SK-N-DZ (cell line): ENCODE measurements around the gene MBTD1. TPM values are rescaled to one million over a fixed set of nuclear protein-coding genes. Genes with fewer than 3 reads are reported as not detected.
A peak's percentile ranks its signal among the peaks of the same experiment; 100 is the strongest.
"Not testable (repeated sequence)": the region's sequence is repeated elsewhere in the genome, so short reads cannot be mapped to it uniquely, and the experiment has no call there.

Experiments used
- DNase-seq: peaks from one replicate; pipeline ENCODE4 v3.0.0-alpha.2; 2015; ENCODE audit warnings: low spot score
- polyA plus RNA-seq, 2 experiments: library from polyadenylated mRNA; depleted of rRNA; stranded (reverse); fragments of >200 nt; gene quantifications; 2 replicates each; pipeline ENCODE4 v1.2.3, GENCODE V29; 2014

MBTD1 gene
- 33.0 and 37.0 TPM in 2 replicates for polyA plus RNA-seq (2014; cell fraction: cytosol; rRNA removed)
- polyA plus RNA-seq (2014; cell fraction: nucleus; rRNA removed), result 31.9 and 52.7 TPM in 2 replicates

- DNase-seq, result peak; percentile 99
Observed at GRCh38 chr17:51259564-51260236, at the start of gene MBTD1. TSS of gene MBTD1 (minus strand) at chr17:51260049. CDS start at chr17:51225161, 34,888 bp downstream.

- no peak for DNase-seq
Observed at GRCh38 chr17:51305182-51305581, 45.3 kb upstream of the MBTD1 start.

DNA sequence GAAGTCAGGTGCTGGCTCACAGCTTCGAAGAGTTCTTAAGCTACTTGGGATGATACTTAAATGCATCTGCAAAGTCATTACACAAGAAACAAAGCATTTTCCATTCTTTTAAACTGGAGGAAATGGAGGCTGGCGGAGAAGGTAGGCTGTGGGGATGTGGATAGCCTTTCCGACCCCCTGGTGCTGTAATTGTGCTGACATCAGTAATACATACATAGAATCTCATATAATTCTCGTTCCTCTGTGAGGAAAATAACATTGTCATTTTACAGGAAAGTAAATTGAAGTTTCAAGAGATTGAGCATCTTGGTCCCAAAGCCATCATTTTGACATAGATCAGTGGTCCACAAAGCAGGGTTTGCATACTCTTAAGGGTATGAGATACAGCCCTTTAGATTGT is 40.0 kb upstream of the MBTD1 start:
- DNase-seq, result no peak

DNA sequence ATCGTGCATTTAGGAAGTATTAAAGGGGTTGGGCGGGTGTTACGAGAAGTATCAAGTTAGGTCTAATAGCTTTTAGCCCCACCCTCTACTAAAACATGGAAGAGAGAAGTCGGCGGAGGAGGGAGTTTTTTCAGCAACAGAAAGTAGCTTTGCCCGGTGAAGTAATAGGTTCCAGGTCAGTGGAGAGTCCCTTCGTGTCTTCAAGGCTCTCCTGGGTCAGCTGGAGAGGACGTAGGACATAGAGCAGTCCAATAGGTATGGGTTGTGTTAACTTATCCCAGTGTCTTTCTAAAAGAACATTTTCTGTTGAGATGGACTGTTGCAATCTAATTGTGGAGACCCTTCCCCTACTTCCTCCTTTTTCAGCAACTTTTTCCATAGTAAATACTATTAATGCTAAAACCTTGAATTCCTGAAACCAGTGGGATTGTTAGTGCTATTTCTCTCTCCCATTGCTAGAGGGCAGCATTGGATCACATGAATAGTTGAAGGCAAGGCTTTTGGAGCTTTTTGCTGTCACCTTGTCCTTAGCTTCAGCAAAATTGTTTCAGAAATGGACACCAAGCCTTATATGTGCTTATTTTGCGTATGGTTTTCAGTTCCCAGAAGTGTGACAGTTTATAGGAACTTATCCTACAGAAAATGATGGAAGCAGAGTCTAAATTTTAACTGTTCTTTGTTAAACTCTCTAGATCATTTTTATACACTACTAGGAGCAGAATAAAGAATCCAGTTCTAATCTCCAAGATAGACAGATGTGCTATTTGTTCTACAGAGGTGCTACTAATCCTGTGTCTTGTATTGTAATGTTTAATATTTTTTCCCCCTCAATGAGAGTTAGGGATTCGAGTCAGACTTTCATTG is 38.9 kb upstream of the MBTD1 start:
- DNase-seq, result peak; percentile 46

GRCh38 chr17:51294338-51294737 is 34.5 kb upstream of the MBTD1 start:
- DNase-seq, result not testable (repeated sequence)

DNA sequence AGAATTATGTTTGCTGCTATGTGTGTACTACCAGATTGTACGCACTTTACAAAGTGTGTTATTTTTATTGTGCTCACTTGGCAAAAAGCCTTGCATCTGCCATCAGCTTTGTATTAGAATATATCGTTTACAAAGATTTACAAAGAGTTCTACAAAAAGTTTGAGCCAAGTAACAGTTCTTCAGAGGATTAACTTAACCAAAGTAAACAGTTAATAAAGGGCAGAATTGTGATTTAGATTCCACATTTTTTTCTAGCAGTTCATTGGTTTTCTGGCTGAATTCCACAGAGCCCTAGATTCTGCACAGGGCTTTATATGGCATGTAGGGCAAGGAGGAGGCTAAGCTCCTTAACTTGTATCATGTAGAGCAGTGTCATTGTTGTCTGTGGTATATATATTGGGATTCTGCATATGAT is 29.9 kb upstream of the MBTD1 start:
- no peak for DNase-seq

- DNase-seq, result no peak
Observed at GRCh38 chr17:51287412-51287811, 27.6 kb upstream of the MBTD1 start.

GRCh38 chr17:51279183-51279582 is 19.3 kb upstream of the MBTD1 start:
- DNase-seq, result no peak

- no peak for DNase-seq
Observed at GRCh38 chr17:51275381-51275780, 15.5 kb upstream of the MBTD1 start.

GRCh38 chr17:51272812-51273211 is 13.0 kb upstream of the MBTD1 start:
- DNase-seq, result no peak

- no peak for DNase-seq
Observed at GRCh38 chr17:51270636-51271035, 10.8 kb upstream of the MBTD1 start.

- no peak for DNase-seq
Observed at GRCh38 chr17:51269991-51270390, 10.1 kb upstream of the MBTD1 start.

DNA sequence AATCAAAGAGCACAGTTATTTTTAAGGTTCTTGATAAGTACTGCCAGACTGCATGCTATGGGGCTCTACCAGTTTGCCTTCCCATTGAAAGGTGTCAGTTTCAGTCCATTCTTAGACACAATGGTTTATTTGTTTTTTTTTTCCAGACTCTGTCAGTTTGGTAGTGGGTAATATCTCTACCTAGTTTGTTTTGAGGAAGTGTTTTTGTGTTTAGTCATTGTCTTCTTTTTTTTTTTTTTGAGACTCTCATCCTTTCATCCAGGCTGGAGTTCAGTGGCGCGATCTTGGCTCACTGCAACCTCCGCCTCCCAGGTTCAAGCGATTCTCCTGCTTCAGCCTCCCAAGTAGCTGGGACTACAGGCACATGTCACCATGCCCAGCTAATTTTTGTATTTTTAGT is 4.6 kb upstream of the MBTD1 start:
- DNase-seq, result not testable (repeated sequence)

DNA sequence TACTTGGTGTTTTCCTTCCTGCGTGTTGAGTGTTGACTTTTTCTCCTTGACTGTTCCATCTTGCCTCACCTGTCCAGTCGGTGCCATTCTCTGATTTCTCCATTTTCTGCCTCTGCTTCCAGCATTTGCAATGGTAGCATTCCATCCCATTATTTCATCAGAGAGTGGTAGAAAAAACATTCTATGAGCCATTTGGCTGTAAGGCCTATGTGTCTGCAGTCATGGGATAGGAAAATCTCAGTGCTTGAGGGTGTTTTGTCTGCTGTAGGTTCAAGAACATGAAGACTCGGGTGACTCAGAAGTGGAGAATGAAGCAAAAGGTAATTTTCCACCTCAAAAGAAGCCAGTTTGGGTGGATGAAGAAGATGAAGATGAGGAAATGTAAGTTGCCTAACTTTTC is 3.2 kb upstream of the MBTD1 start:
- DNase-seq, result no peak

DNA sequence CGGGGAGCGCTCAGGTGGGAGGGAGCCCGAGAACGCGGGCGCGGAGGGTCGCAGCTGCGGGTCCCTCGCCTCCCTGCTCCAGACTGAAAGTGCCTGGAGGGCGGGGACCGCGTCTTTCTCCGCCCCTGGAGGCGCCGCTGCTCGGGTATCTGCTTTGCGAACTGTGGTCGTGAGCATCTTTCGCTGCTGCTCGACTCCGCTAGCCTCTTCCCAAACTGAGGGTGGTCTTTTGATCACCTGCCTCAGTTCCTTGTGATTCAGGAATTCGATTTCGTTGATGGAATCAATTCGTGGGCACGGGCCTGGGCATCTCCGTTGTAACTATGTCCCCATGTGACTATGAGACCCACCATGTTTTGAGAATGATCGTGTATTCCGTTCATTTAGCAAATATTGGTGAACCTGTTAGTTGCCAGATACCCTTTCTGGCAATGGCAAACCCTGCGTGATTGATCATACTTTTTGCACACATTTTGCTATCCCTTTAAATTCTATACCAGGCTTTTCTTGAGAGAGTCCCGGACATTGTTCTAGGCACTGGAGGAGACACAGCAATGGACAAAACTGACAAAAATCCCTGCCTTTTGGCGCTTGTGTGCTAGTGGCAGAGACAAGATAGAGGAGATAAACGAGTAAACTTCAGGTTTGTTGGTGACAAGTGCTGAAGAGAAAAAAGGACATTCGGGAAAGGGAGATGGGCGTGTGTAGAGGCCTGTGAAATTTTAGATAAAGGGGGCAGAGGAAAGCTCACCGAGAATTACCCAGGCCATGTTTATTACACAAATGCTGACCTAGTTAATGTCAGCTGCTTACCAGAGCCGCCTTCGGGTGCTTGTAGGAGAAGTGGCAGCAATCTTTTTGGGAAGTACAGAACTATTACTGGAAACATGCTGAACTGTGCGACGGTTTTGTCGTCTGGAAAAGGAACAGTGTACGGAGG is 1.4 kb upstream of the MBTD1 start:
- DNase-seq, result peak; percentile 21

- peak; percentile 98 for DNase-seq
Observed at GRCh38 chr17:51260237-51261023, 581 bp upstream of the MBTD1 start, which contains the start of gene UTP18. TSS of gene UTP18 (plus strand) at chr17:51260546. CDS start at chr17:51260585, 39 bp downstream.

DNA sequence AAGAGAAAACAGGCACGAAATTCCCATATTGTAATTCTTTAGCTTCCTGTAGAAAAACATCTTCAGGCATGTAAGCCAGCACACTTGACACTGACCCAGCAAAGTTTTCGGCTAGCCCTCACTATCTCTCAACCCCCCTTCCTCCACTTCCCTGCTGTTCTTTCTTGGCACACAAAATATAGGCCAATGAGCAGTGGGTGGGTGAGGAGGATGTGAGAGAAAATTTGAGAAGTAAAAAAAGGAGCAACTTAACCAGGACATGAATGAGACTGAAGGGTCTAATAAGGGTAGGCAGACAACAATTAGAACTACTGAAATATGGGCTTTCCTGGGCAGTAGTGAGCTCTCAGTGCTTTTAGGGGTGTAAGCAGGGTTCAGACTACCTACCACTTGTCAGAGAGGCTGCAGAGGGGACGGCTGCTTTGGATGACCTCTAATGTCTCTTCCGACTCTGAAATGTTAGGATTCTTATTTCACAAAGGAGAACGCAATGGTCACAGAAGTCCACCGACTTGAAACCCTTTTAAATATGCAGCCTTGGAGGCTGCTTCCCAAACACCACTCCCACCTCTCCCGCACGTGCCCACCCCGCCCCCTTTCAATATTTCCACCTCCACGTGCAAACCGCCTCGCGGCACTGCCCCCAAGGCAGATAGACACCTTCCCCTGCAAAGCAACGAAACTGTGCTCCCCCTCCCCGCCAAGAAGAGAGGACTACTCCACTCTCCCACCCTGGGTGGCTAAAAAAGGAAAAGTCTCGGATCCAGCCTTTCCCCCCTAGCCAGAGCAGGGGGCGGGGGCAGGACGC is 889 bp downstream of the MBTD1 start:
- peak; percentile 15 for DNase-seq

- DNase-seq, result no peak
Observed at GRCh38 chr17:51257150-51258081, 2.4 kb downstream of the MBTD1 start.

GRCh38 chr17:51256101-51256500 is 3.7 kb downstream of the MBTD1 start:
- no peak for DNase-seq
